CD4-positive, alpha-beta T cell treated with Interleukin-4 for 4 hours (primary cell): Measurements from ENCODE around the gene RRN3.
"Not testable (repeated sequence)": the region's sequence is repeated elsewhere in the genome, so short reads cannot be mapped to it uniquely, and the experiment has no call there.

Experiments used
- DNase-seq: peaks from one replicate; pipeline ENCODE4 v3.0.0-alpha.2; 2020

Gene RRN3

DNA sequence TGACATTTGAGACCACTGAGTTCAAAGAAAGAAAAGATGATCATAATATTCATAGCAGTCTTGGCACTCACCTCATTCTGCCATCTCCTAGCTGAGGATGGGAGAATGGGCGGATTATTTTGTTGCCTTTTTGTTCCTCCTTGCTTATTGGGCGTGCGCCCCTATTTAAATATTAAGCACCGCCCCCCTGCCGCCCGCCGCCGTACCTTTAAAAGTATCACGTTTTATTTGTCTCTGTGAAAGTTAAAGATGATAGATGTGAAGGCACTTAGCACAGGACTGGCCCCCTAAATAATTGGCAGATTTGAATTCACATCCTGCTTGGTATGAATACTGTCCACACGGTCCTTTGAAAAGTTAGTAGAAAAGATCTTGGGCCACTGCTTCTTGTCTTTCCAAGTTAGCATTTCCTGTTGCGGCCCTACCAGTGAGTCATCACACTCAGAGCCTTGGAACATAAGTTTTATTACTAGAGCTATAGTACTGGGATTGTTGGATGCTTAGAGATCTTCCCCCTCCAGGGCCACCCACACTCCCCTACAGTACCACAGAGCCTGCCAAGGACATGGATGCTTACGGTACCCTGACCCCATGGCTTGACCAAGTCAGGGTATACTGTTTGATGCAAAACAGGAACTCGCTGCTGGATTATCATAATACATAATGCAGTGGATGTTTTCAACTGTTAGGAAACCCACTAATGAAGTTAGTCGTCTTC, 68.7 kb downstream of the RRN3 start:
- not testable (repeated sequence) for DNase-seq

DNA sequence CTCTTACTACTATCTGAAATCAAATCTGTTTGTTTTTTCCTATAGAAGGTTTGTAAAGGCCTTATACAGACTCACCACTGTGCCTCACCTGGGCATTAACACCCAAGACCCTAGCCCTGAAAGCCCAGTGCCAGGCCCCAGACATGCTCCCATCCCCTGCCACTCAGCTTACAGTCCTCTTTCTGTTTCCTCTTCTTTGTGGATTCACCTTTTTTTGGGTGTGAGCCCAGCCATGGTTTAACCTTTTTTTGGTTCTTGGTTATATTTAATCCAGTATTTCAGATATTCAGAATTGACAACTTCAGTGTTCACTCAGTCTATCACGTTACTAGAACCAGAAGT, 69.2 kb downstream of the RRN3 start:
- not testable (repeated sequence) for DNase-seq

DNA sequence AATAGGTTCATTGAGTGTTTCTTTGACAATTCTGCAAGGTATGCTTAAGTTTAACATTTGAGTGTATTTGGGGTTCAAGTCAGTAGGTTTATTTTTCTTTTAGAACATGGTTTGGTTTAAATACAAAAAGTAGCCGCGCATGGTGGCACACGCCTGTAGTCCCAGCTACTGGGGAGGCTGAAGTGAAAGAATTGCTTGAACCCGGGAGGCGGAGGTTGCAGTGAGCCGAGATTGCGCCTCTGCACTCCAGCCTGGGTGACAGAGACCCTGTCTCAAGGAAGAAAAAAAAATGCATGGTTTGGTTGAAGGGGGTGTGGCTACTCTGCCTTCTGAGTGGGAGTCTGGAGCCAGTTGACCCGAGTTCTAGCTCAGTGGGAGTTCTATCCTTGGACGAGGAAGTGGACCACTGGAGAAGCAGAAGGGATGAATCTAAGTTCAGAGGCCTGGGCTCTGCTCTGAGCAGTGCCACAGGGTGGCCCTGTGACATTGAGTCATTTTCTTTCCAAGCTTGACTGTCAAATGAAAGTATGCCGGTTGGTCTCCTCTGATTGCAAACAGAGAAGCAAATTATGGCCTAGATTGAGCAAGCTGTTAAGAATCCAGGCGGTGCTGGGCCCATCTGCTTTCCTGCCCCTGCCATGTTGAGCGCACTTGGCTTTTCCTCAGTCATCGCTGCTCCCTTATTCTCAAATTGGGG, 70.5 kb downstream of the RRN3 start:
- DNase-seq: not testable (repeated sequence)

DNA sequence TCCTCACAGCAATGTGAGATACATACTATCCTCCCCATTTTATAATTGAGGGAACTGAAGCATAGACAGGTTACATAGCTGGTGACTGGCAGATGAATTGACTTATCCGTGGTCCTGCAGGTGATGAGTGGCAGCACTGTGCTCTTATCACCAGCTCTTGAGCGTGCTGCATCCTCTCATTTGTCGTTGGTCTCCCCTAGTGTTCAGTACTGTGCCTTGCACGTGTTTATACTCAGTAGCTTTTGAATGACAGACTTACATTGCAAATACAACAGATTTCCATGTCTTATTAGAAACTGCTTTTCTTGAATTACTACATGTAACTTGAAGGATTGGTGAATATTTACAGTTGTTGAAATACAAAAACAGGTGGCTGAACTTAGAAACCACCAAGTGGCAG, 71.9 kb downstream of the RRN3 start:
- peak; percentile 75 for DNase-seq

DNA sequence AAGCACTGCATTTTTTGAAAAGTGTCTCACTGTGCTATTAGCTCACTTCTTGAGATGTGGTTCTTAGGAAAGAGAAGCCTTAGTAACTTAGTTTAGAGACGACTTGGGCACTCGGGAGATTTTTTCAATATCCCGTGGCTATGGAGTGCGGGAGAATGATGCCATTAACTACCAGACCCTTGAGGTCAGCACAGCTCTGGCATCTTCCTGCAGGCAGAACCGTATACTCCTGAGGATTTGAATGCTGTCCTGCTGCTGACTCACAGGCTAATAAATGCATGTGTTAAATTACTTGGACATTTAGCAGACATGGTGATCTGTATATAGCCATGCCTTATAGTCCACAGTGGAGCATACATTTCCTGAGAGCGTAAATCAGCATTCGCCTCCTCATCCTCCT, 72.6 kb downstream of the RRN3 start:
- not testable (repeated sequence) for DNase-seq

DNA sequence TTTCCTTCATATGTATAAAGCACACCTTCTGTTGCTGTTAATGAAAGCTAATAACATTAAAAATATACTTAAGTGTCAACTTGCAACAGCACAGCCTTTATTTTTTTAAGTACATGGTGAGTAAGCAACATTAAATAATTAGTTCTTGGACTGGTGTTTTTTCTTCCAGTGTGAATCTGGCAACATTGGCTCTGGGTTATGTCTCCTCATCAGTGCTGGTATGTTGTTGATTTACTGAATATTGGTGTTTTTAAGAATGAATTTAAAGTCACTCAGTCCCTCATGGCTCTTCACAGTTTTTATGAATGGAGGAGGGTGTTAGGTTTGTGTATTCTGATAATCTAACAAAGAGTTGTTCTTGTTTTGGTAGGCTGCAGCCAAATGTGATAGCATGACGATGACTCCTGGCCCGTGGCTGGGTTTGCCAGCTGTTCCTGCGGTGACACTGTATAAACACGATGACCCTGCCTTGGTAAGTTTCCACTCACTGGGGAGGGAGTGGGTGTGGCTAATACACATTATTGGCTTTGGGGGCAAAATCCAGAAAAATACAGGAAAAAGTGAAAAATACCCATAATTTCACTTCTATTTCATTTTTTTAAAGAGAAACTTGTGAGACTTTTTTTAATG, 77.0 kb downstream of the RRN3 start:
- not testable (repeated sequence) for DNase-seq

DNA sequence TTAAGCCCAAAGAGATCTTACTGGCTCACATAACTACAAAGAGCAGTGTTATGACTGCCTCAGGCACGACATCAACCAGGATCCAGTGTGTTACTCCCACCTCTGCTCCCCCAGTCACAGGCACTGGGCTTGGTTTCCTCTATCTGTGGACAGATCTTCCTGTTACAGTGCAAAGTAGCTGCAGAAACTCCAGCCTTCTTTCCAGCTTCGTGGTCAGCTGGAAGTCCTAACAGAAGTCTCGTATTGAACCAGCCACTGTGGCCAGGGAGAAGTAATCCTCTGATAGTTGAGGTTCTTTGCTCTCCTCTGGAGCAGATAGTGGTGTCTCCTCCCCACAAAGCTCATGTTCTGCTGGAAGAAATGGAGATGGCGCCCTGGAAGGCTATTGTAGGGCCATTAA, 77.7 kb downstream of the RRN3 start:
- not testable (repeated sequence) for DNase-seq

DNA sequence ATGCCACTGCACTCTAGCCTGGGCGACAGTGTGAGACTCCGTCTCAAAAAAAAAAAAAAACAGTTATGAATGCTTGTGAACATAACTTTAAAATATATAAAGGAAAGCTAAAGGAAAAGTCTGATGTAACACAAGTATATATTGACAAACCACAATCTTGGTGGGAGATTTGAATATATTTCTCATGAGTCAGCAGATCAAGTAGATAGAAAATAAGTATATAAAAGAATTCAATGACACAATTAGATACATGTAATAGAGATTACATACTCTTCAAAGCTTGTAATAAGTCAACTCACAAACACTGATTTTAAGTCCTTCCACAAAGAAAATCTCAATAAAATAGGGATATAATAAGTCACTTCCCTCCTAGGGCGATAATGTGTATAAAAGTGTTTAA, 78.4 kb downstream of the RRN3 start:
- not testable (repeated sequence) for DNase-seq

DNA sequence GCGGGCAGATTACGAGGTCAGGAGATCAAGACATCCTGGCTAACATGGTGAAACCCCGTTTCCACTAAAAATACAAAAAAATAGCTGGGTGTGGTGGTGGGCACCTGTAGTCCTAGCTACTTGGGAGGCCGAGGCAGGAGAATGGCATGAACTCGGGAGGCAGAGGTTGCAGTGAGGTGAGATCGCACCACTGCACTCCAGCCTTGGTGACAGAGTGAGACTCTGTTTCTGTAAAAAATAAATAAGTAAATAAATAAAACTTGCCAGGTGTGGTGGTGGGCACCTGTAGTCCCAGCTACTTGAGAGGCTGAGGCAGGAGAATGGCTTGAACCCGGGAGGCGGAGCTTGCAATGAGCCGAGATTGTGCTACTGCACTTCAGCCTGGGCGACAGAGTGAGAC, 81.1 kb downstream of the RRN3 start:
- not testable (repeated sequence) for DNase-seq
